HL-60 (cell line): ENCODE results near the gene NCBP2.

Experiments
- POLR2AphosphoS5 ChIP-seq: IDR thresholded peaks from 2 replicates; pipeline ENCODE4 v1.6.1; 2012; ENCODE audit warnings: low read depth
- TF ChIP-seq, protein P1 (sequence below): IDR thresholded peaks from one replicate; pipeline ENCODE4 v1.5.1; 2011; ENCODE audit warnings: low read length, control low read depth, inconsistent platforms; ENCODE audit not compliant: insufficient read depth

DNA sequence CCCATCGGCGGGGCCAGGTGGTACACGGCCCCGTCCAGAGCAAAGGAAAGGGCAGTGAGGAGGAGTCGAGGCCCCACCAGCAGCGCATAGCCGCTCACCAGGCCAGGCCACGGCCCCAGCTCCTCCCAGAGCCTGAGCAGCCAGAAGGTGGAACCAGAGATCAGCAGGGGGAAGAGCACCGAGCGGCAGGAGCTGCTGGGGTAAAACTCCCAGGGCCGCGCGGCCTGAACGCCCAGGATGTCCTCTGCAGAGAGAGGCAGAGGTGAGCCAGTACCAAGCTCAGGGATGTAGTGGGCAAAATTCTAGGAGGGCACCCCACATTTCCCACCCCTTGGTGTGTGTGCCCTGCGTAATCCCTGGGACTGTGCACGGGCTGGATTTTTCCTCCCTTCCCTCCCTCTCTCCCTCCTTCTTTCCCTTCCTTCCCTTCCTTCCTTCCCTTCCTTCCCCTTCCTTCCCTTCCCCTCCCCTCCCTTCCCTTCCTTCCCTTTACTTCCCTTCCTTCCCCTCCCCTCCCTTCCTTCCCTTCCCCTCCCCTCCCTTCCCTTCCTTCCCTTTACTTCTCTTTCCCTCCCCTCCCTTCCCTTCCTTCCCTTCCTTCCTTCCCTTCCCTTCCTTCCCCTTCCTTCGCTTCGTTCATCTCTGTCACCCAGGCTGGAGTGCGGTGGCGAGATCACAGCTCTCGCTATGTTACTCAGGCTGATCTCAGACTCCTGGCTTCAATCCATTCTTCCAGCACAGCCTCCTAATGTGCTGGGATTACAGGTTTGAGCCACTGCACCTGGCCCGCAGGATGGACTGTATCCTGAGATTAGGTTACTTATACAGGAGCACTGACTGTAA is 6.3 kb upstream of the NCBP2 start:
- TF ChIP-seq POLR2AphosphoS5, result no peak
- TF ChIP-seq, protein P1, sequence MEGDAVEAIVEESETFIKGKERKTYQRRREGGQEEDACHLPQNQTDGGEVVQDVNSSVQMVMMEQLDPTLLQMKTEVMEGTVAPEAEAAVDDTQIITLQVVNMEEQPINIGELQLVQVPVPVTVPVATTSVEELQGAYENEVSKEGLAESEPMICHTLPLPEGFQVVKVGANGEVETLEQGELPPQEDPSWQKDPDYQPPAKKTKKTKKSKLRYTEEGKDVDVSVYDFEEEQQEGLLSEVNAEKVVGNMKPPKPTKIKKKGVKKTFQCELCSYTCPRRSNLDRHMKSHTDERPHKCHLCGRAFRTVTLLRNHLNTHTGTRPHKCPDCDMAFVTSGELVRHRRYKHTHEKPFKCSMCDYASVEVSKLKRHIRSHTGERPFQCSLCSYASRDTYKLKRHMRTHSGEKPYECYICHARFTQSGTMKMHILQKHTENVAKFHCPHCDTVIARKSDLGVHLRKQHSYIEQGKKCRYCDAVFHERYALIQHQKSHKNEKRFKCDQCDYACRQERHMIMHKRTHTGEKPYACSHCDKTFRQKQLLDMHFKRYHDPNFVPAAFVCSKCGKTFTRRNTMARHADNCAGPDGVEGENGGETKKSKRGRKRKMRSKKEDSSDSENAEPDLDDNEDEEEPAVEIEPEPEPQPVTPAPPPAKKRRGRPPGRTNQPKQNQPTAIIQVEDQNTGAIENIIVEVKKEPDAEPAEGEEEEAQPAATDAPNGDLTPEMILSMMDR, result no peak
